HG02678 (cell line): Measurements from ENCODE around the gene RNU1-3.
"Not testable (repeated sequence)": the region's sequence is repeated elsewhere in the genome, so short reads cannot be mapped to it uniquely, and the experiment has no call there.

ENCODE experiments used
- ATAC-seq: cut with Tn5 transposase; IDR thresholded peaks from one replicate; pipeline ENCODE4 v1.9.1; 2021; ENCODE audit warnings: mild to moderate bottlenecking, moderate library complexity; ENCODE audit not compliant: unreplicated experiment

Gene RNU1-3

DNA sequence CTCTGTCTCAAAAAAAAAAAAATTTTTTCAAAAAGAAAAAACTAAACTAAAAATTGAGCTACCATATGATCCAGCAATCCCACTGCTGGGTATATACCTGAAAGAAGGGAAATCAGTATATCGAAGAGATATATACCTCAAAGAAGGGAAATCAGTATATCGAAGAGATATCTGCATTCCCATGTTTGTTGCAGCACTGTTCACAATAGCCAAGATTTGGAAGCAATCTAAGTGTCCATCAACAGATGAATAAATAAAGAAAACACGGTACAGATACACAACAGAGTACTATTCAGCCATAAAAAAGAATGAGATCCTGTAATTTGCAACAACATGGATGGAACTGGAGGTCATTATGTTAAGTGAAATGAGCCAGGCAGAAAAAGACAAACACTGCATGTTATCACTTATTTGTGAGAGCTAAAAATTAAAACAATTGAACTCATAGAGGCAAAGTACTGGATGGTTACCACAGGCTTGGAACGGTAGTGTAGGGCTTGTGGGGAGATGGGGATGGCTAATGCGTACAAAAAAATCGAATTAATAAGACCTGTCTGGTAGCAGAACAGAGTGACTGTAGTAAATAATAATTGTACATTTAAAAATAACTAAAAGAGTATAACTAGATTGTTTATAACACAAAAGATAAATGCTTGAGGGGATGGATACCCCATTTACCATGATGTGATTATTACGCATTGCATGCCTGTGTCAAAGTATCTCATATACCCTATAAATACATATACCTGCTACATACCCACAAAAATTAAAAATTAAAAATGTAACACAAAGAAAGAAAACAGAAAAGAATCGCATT, 25.4 kb downstream of the RNU1-3 start:
- ATAC-seq = not testable (repeated sequence)

DNA sequence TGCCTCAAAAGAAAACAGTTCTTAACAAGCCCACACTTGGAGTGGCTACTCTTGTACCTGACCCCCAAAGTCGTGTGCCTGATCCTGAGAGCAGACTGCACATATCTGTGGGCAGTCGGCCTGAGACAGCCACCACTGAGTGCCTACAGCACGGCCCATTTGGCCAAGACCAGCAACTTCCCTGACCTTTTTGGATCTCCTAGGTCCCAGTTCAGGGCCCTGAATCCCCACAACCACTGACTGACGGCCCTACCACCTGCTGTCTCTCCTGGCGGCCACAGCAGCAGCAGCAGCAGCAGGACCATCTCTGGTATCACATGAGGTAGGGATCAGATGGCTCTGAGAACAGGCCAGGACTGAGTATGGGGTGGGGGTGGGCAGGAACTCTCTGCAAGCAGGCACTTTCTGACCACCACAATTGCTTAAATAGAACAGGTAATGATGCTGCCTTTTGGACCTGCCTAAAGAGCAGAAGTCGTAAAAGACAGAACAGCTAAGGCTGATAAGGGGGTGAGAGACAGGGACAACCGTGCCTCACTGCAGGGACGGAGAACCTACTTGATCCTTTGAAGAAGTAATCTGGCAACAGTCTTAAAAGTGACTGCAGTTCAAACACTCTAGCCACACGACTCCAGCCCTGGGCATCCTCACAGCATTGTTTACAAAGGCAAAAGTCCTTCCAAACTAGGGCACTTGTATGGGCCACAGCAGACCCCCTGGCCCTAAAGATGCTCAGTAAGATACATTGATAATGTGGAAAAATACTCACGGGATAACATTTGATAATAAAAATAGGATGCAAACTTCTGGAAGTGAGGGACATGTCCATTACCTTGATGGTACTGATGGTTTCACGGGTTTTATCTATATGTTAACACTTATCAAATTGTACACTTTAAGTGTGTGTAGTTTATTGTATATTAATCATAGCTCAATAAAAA, 27.4 kb downstream of the RNU1-3 start:
- ATAC-seq = not testable (repeated sequence)

- not testable (repeated sequence) for ATAC-seq
These were observed 28.6 kb downstream of the RNU1-3 start for GRCh38 chr1:16637941-16638778.

GRCh38 chr1:16636551-16637195, 30.1 kb downstream of the RNU1-3 start:
- not testable (repeated sequence) for ATAC-seq

DNA sequence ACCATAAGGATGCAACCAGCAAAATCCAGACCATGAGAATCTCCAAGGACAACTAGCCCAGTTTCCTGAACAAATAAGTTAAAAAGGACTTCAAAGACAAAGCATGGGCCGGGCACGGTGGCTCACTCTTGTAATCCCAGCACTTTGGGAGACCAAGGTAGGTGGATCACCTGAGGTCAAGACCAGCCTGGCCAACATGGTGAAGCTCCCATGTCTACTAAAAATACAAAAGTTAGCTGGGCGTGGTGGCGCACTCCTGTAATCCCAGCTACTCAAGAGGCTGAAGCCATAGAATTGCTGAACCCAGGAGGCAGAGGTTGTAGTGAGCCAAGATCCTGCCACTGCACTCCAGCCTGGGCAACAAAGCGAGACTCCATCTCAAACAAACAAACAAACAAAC, 30.8 kb downstream of the RNU1-3 start:
- not testable (repeated sequence) for ATAC-seq

- ATAC-seq = not testable (repeated sequence)
These were observed 33.0 kb downstream of the RNU1-3 start for GRCh38 chr1:16633540-16634282.

DNA sequence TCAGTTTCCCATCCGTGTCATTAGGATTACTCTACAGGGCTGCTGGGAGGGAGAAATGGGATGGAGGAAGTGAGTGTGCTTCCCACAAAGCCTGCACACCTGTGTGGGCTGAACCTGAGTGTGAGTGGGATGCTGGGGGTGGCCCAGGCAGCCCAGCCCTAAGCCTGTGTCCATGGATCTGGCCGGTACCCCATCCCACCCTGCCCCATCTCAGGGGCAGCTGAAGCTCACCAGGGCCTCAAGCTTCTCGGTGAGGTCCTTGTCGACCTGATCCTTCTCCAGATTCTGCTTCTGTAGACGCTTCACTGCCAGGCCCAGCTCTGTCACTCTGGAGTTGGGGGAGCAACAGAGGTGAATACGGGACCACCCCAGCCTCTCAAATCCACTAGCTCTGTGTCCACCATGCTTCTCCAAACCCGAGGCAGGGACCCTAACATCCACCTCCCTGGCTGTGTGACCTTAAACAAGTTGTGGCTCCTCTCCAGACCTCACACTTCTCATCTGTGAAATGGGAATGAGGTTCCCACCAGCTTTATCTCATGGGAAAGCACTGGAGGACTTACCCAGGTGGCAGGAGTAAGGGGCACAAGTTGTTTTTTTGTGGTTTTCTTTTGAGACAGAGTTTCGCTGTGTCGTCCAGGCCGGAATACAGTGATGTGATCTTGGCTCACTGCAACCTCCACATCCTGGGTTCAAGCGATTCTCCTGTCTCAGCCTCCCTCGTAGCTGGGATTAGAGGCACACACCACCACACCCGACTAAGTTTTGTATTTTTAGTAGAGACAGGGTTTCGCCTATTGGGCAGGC, 34.5 kb downstream of the RNU1-3 start:
- not testable (repeated sequence) for ATAC-seq

GRCh38 chr1:16631248-16632043, 35.3 kb downstream of the RNU1-3 start:
- no peak for ATAC-seq

GRCh38 chr1:16630661-16631247, 36.0 kb downstream of the RNU1-3 start:
- ATAC-seq = no peak

DNA sequence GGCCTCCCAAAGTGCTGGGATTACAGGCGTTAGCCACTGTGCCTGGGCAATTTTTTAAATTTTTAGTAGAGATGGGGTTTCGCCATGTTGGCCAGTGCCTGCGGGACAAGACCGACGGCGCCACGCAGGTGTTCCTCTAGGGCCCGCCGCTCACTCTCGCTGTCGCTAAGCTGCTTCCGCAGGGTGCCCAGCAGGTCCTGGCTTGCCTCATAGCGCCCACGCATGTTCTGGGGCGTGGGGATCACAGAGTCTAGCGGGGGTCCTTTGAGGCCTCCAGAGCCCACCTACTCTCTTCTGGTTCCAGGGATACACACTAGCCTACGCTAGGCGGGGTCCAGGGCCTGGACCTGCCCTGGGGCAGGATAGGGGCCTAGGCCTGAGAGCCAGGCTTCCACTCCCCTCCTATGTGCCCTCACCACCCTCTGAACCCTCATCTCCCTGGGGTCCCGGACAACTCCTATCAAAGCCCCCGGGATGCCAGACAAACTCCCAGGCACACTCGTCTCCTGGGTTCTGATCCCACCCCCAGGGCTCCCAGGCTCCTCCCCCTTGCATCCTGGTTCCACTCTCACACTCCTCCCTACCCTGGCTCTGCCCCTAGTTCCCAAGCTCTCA, 36.7 kb downstream of the RNU1-3 start:
- not testable (repeated sequence) for ATAC-seq

GRCh38 chr1:16628361-16629111, 38.2 kb downstream of the RNU1-3 start:
- ATAC-seq = no peak

- not testable (repeated sequence) for ATAC-seq
These were observed 40.3 kb downstream of the RNU1-3 start for GRCh38 chr1:16626409-16626983.

- ATAC-seq = no peak
These were observed 41.0 kb downstream of the RNU1-3 start for GRCh38 chr1:16625497-16626408.

GRCh38 chr1:16623812-16624719, 42.7 kb downstream of the RNU1-3 start:
- ATAC-seq = not testable (repeated sequence)
